Adrenal gland (tissue), 5 donors: ENCODE measurements around the gene CCHCR1.

Experiments
- CTCF ChIP-seq, 6 experiments: fragments of 450-650 bp in 4 of 6; fragments of 200-600 bp in 2 of 6; sonication (generic) in 1 of 6; IDR thresholded peaks; 1 replicate in 5 of 6; 2 replicates in 1 of 6; pipeline versions ENCODE4 v1.5.1 to v1.8.0; 2016 to 2021; ENCODE audit warnings: antibody characterized with exemption in 6 of 6, mild to moderate bottlenecking in 2 of 6, moderate library complexity in 1 of 6
- POLR2A ChIP-seq, 2 donors: fragments of 450-650 bp; IDR thresholded peaks; one replicate each; pipeline ENCODE4 v1.6.1; 2017; ENCODE audit warnings: antibody characterized with exemption in 2 of 2, mild to moderate bottlenecking in 2 of 2, moderate library complexity in 1 of 2
- donor health status: DM: no; HTN: no; CAD: no.

GRCh38 chr6:31129130-31129529 is 28.5 kb downstream of the CCHCR1 start:
- no peak for TF ChIP-seq CTCF (IDR thresholded peaks at IDR 0.05)
- TF ChIP-seq POLR2A (IDR thresholded peaks at IDR 0.05), result no peak
